Ishikawa (cell line): Measurements from ENCODE around the gene ARHGEF17.

ENCODE experiments used
- CEBPB ChIP-seq: IDR thresholded peaks from 2 replicates; pipeline ENCODE4 v1.6.1; 2012
- CREB1 ChIP-seq: IDR thresholded peaks from 2 replicates; pipeline ENCODE4 v1.6.1; 2012; ENCODE audit warnings: low read depth
- EGR1 ChIP-seq: IDR thresholded peaks from 2 replicates; pipeline ENCODE4 v1.6.1; 2012
- EP300 ChIP-seq: IDR thresholded peaks from 2 replicates; pipeline ENCODE4 v1.6.1; 2012; ENCODE audit warnings: borderline replicate concordance
- FOXM1 ChIP-seq: IDR thresholded peaks from 2 replicates; pipeline ENCODE4 v1.6.1; 2012; ENCODE audit warnings: low read depth, borderline replicate concordance
- MAX ChIP-seq: IDR thresholded peaks from 2 replicates; pipeline ENCODE4 v1.6.1; 2012
- NFIC ChIP-seq: IDR thresholded peaks from 2 replicates; pipeline ENCODE4 v1.6.1; 2012
- RAD21 ChIP-seq: IDR thresholded peaks from 2 replicates; pipeline ENCODE4 v1.6.1; 2012; ENCODE audit warnings: low read depth
- REST ChIP-seq: IDR thresholded peaks from 2 replicates; pipeline ENCODE4 v1.6.1; 2012; ENCODE audit warnings: low read depth, mild to moderate bottlenecking
- TAF1 ChIP-seq: IDR thresholded peaks from 2 replicates; pipeline ENCODE4 v1.6.1; 2012; ENCODE audit warnings: low read depth, mild to moderate bottlenecking
- TCF12 ChIP-seq: IDR thresholded peaks from 2 replicates; pipeline ENCODE4 v1.6.1; 2012; ENCODE audit warnings: low read depth
- TEAD4 ChIP-seq: IDR thresholded peaks from 2 replicates; pipeline ENCODE4 v1.6.1; 2012
- YY1 ChIP-seq: IDR thresholded peaks from 2 replicates; pipeline ENCODE4 v1.6.1; 2012; ENCODE audit warnings: low read depth
- ZBTB7A ChIP-seq: IDR thresholded peaks from 2 replicates; pipeline ENCODE4 v1.6.1; 2012; ENCODE audit warnings: low read depth
- TF ChIP-seq, protein P1 (sequence below): IDR thresholded peaks from 2 replicates; pipeline ENCODE4 v1.6.1; 2012

ARHGEF17 gene

DNA sequence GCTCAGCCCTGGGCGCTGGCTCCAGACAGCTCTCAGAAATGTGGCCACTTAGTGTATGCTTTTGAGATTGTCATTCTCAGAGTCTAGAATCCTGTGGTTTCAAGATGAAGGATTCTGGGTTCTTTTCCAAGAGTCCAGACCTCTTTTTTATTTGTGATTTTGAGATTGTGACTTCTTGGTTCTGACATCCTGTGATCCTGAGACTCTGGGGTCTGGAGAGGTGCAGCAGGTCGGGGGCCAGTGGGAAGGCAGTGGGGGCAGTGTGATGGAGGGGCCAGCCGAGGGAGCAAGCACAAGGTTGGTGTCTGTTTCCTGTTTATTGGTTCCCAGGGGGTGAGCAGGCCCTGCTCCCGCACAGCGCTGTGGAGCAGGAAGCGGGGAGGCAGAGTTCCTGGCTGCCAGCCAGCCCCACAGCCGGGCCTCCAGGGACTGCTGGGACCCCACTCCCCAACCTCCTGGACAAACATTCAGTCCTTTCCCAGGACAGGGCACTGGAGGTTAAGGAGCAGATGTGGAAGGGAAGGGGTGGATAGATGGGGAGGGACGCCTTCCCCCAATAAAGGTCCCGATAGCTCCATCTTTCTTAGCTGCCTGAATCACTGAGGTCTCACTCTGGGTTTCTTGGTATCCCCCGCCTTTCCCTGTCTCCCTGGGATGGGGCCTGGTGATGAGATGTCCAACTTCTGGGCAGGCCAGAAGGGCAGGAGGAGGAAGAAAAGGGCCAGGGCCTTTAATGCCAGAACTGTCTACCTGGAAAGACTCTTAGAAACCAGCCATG lies 13.7 kb downstream of the ARHGEF17 start:
- no peak for TF ChIP-seq TCF12
- TF ChIP-seq NFIC = 0 out of 2 replicates have a peak, but pooled peaks have one; percentile 22
- no peak for TF ChIP-seq TEAD4
- no peak for TF ChIP-seq EP300

GRCh38 chr11:73322382-73323306 lies 14.6 kb downstream of the ARHGEF17 start:
- TF ChIP-seq RAD21 (no peak), NFIC (no peak), TCF12 (no peak), TEAD4 (no peak), ZBTB7A (no peak), CEBPB (no peak), REST (no peak), YY1 (no peak), TAF1 (no peak), EP300 (no peak)
- TF ChIP-seq, protein P1, sequence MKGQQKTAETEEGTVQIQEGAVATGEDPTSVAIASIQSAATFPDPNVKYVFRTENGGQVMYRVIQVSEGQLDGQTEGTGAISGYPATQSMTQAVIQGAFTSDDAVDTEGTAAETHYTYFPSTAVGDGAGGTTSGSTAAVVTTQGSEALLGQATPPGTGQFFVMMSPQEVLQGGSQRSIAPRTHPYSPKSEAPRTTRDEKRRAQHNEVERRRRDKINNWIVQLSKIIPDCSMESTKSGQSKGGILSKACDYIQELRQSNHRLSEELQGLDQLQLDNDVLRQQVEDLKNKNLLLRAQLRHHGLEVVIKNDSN = no peak

DNA sequence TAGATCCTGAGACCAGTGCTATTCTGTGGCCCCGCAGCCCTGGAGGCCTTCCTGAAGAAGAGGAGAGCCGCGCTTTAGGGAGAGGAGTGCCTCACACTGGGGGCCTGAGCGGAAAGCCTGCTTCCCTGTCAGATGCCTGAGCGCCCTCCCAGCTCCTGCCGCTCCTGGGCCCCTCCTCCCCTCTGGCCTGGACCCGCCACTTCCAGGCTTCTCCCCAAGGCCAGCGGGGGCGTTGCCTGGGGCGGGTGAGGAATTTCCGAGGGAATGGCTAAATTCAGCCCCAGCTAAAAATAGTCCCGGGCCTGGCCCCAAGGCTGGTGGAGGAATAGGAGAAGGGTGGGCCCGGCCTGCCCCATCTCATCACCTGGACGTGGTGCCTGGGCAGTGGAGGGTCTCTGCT lies 15.4 kb downstream of the ARHGEF17 start:
- 0 out of 2 replicates have a peak, but pooled peaks have one; percentile 35 for TF ChIP-seq EGR1
- TF ChIP-seq MAX = no peak

GRCh38 chr11:73324116-73324515 lies 16.0 kb downstream of the ARHGEF17 start:
- TF ChIP-seq TCF12 = no peak
- TF ChIP-seq, protein P1 = no peak
- TF ChIP-seq YY1 = no peak
- TF ChIP-seq NFIC = no peak
- no peak for TF ChIP-seq TAF1
- TF ChIP-seq ZBTB7A = no peak
- TF ChIP-seq CEBPB = no peak
- TF ChIP-seq RAD21 = no peak
- no peak for TF ChIP-seq EGR1
- no peak for TF ChIP-seq MAX
- TF ChIP-seq FOXM1 = no peak
- no peak for TF ChIP-seq REST

GRCh38 chr11:73324665-73325035 lies 16.6 kb downstream of the ARHGEF17 start:
- TF ChIP-seq TEAD4 (no peak), CEBPB (no peak), CREB1 (no peak), YY1 (no peak), NFIC (no peak), ZBTB7A (no peak), TAF1 (no peak), MAX (no peak), FOXM1 (no peak), RAD21 (no peak), EP300 (no peak), TCF12 (no peak), REST (no peak), EGR1 (no peak)
- TF ChIP-seq, protein P1 = no peak
